Esophagus muscularis mucosa (tissue), 3 donors: ENCODE measurements around the gene PLIN4.

Source experiments
- POLR2A ChIP-seq: fragments of 450-650 bp; IDR thresholded peaks from one replicate; pipeline ENCODE4 v1.6.1; 2017; ENCODE audit warnings: antibody characterized with exemption, moderate library complexity, mild to moderate bottlenecking, low read depth
- TF ChIP-seq, protein P1 (sequence below), 3 experiments: fragments of 200-600 bp in 2 of 3; fragments of 450-650 bp in 1 of 3; sonication (generic) in 2 of 3; IDR thresholded peaks; one replicate each; pipeline ENCODE4 v1.5.1; 2017 to 2019; ENCODE audit warnings: antibody characterized with exemption in 3 of 3, mild to moderate bottlenecking in 2 of 3, moderate library complexity in 1 of 3

DNA sequence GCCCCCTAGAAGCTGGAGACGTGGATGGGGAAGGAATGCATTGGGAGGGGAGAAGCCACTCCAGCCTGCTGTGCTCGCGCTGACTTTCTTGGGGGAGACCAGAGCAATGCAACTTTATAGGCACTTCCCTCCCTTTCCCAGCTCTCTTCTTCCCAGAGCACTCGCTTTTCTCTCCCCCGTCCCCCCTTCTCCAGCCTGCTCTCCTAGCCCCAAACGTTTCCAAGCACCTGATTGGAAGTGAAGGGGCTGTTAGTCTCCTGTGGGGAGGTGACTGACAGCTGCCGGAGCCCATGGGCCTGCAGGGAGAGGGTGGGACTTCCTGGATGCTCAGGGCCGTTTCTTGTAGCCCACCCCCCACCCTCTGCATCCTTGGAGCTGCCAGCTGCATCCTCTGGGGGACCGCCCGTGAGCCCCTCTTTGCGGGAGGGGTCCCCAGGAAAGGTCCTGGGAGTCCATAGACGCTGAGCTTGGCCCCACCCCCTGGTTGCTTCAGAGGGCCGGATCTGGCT lies 43.7 kb downstream of the PLIN4 start:
- TF ChIP-seq, protein P1, sequence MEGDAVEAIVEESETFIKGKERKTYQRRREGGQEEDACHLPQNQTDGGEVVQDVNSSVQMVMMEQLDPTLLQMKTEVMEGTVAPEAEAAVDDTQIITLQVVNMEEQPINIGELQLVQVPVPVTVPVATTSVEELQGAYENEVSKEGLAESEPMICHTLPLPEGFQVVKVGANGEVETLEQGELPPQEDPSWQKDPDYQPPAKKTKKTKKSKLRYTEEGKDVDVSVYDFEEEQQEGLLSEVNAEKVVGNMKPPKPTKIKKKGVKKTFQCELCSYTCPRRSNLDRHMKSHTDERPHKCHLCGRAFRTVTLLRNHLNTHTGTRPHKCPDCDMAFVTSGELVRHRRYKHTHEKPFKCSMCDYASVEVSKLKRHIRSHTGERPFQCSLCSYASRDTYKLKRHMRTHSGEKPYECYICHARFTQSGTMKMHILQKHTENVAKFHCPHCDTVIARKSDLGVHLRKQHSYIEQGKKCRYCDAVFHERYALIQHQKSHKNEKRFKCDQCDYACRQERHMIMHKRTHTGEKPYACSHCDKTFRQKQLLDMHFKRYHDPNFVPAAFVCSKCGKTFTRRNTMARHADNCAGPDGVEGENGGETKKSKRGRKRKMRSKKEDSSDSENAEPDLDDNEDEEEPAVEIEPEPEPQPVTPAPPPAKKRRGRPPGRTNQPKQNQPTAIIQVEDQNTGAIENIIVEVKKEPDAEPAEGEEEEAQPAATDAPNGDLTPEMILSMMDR (IDR thresholded peaks at IDR 0.05), result no peak
- no peak for TF ChIP-seq POLR2A
